Left colon (tissue), 2 donors: Measurements from ENCODE around the gene ERGIC1. TPM values are rescaled to one million over a fixed set of nuclear protein-coding genes. Genes with fewer than 3 reads are reported as not detected.

Experiments
- ATAC-seq: fragments of 200-7000 bp; cut with Tn5 transposase; one replicate; pipeline ENCODE4 v1.9.1; 2020; ENCODE audit warnings: mild to moderate bottlenecking, moderate library complexity
- DNase-seq, 2 donors: peaks; one replicate each; pipeline ENCODE4 v3.0.0-alpha.2; 2020
- intact Hi-C, 2 donors: fragments of 100-400 bp; cut with DNase I in 1 of 2; cut with micrococcal nuclease in 1 of 2; formaldehyde crosslinking; loops; one replicate each; pipeline versions ENCODE4 v1.11.2 to v1.14.0; 2022; cut with DNase I, micrococcal nuclease
- total RNA-seq, 2 donors: library from RNA; stranded (reverse); fragmentation: NEBNext Ultra II Directional; extraction: Animal tissue kit (Norgen Biotek cat#: 25700); gene quantifications; one replicate each; pipeline ENCODE4 v1.2.1, GENCODE V29; 2021
- donor health status: DM: no; HTN: no; CAD: no.
- donor health status: DM: yes; HTN: yes; CAD: no.

The ERGIC1 gene
- total RNA-seq, 2 donors from 2014 or later: 201 to 223 TPM

DNA sequence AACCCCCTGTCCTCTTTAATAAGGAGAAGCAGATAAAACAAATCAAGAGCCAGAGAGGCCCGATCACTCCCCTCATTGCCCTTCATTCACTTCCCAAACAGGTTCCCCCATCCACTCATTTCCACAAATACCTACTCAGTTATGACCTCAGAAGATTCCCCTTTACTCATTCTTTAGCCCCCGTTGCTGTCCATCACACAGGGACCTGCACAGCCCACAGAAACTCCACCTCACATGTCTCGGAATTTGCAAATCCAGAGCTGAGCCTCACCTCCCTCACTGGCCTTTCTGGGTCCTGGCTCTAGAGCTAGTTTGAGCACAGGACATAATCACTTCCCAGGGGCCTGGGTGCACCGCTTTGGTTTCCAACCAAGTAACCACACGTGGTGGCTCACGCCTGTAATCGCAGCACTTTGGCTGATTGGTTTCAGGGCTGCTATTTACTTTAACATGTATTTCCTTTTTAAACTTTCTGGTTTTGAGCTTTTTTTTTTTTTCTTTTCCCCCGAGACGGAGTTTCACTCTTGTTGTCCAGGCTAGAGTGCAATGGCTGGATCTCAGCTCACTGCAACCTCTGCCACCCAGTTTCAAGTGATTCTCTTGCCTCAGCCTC, 167.3 kb downstream of the ERGIC1 start:
- ATAC-seq (no peak), DNase-seq (no peak)
- intact Hi-C loops: no loop called here

Other genes starting within 250 kb of the ERGIC1 start
- 10 to 100 TPM; 60.5 to 90.8 TPM for gene NEURL1B, start 193.0 kb upstream of the ERGIC1 start, total RNA-seq
- 100 to 1,000 TPM; 148 to 242 TPM for gene DUSP1, start 63.1 kb upstream of the ERGIC1 start, total RNA-seq
- 10 to 100 TPM; 19.1 to 25.4 TPM for gene RPL26L1, start 125.2 kb downstream of the ERGIC1 start, total RNA-seq
- 100 to 1,000 TPM; 168 to 225 TPM for gene ATP6V0E1, start 149.5 kb downstream of the ERGIC1 start, total RNA-seq
- 10 to 100 TPM; 12.1 to 25.6 TPM for gene CREBRF, start 222.1 kb downstream of the ERGIC1 start, total RNA-seq